Testis (tissue), 2 donors: ENCODE measurements around the gene LMBRD1.

Experiments
- POLR2A ChIP-seq: fragments of 450-650 bp; IDR thresholded peaks from one replicate; pipeline ENCODE4 v1.6.1; 2017; ENCODE audit warnings: antibody characterized with exemption, mild to moderate bottlenecking, moderate library complexity
- TF ChIP-seq, protein P1 (sequence below), 3 experiments: fragments of 450-650 bp in 2 of 3; fragments of 200-600 bp in 1 of 3; sonication (generic) in 1 of 3; IDR thresholded peaks; one replicate each; pipeline ENCODE4 v1.5.1; 2016 to 2019; ENCODE audit warnings: antibody characterized with exemption in 3 of 3, mild to moderate bottlenecking in 2 of 3, moderate library complexity in 1 of 3

GRCh38 chr6:69785697-69786096 lies 11.1 kb downstream of the LMBRD1 start:
- TF ChIP-seq, protein P1, sequence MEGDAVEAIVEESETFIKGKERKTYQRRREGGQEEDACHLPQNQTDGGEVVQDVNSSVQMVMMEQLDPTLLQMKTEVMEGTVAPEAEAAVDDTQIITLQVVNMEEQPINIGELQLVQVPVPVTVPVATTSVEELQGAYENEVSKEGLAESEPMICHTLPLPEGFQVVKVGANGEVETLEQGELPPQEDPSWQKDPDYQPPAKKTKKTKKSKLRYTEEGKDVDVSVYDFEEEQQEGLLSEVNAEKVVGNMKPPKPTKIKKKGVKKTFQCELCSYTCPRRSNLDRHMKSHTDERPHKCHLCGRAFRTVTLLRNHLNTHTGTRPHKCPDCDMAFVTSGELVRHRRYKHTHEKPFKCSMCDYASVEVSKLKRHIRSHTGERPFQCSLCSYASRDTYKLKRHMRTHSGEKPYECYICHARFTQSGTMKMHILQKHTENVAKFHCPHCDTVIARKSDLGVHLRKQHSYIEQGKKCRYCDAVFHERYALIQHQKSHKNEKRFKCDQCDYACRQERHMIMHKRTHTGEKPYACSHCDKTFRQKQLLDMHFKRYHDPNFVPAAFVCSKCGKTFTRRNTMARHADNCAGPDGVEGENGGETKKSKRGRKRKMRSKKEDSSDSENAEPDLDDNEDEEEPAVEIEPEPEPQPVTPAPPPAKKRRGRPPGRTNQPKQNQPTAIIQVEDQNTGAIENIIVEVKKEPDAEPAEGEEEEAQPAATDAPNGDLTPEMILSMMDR (IDR thresholded peaks at IDR 0.05): no peak
- no peak for TF ChIP-seq POLR2A
